ENCODE measurements around the gene HCN2.

GRCh38 chr19:644363-644762, 54.7 kb downstream of the HCN2 start:
- TF ChIP-seq CTCF (IDR thresholded peaks at IDR 0.05) (no peak), EZH2phosphoT487 (IDR thresholded peaks at IDR 0.05) (no peak), EZH2 (IDR thresholded peaks at IDR 0.05) (no peak)

Data from neural progenitor cell (in vitro differentiated cells).